Fibroblast of skin of right quadriceps (primary cell): ENCODE measurements around the gene LGALS3.

Experiments used
- DNase-seq: peaks from one replicate; pipeline ENCODE4 v3.0.0-alpha.2; 2013

LGALS3 gene

GRCh38 chr14:55133416-55133815 lies 4.4 kb downstream of the LGALS3 start:
- DNase-seq, result peak; percentile 43

DNA sequence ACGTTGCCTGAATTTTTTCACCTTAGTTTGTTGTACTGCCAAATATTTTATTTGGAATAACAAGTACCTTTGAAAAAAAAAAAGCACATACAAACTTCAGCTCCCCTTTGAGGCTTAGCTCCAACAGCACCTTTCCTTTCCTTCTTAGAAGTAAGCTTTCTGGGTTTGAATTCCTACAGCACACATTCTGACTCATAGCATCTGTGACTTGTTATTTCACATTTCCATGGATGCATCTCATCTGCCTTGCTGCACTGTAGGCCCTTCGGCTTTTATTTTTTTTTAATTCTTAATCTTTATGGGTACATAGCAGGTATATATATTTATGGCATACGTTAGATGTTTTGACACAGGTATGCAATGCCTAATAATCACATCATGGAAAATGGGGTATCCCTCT lies 7.2 kb downstream of the LGALS3 start:
- DNase-seq, result peak; percentile 60

DNA sequence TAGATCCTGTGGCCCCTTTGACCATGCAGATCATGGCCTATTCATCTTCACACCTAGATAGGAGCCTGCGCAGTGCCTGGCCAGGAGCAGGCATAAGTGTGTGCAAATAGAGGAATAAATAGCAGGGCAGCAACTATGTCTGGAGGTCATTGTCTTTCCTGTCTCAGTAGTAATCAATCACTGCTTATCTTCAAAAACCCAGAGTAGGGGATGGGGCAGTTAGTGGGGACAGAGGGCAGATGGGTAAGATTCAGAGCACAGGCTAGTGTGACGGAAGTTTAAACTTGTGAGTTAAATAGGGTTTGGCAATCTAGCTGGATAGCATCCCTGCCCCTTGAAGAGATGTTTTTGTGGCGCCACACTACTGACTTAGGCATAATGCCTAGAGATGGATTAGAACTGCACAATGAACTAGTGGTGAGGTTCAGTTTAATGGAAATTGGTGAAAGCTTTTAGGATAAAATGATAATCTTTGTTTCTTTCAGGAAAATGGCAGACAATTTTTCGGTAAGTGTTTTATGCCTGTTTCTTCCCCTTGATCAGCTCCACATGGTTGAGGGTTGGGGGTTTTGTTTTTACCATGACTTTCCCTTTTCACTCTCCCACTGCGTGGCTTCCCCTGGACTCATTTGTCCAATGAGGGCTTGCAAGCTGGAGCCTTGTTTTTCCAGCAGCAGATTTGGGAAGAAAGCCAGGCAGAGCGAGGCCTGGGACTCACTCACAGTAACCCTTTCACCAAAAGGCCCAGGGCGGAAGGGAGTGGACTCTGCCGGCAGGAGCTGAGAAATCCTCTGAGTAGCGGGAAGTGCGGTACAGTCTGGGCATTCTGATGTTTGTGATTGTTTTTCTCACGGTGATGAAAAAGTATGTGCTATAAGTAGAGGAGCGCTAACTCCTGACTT lies 8.1 kb downstream of the LGALS3 start:
- peak; percentile 63 for DNase-seq

- DNase-seq, result no peak
These were observed 9.0 kb downstream of the LGALS3 start for GRCh38 chr14:55138091-55138490.

GRCh38 chr14:55139141-55139540 lies 10.1 kb downstream of the LGALS3 start:
- DNase-seq, result no peak

DNA sequence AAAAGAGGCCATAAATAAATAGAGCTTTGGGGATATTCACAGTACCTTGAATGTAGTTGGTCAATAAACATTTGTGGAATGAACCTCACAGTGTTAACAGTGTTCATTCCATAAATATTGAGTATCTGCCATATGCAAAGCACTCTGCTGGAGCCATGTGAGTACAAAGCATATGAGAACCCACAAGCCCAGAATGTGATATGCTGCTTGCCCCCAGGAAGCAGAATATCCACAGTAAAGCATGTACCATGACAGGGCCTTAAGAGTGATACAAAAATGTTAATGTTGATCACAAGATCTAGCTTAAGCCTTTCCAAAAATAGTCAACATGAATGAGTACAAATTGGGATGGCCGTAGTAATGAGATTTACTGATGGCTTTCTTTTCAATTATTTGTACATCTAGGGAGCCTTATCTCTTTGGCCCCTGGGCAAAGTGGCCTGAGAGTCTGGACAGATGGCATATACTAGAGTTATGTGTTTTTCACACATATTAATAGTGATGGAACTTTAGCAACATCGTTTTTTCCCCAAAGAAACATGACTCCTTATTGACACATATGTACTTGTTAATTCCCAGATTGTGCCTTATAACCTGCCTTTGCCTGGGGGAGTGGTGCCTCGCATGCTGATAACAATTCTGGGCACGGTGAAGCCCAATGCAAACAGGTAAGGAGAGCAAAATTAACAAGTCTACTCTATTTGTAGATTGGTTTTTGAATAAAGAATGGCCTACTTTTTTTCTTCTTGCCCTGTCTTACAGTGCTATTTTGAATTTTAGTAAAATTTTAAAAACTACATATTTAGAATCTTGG lies 10.9 kb downstream of the LGALS3 start:
- DNase-seq, result no peak

DNA sequence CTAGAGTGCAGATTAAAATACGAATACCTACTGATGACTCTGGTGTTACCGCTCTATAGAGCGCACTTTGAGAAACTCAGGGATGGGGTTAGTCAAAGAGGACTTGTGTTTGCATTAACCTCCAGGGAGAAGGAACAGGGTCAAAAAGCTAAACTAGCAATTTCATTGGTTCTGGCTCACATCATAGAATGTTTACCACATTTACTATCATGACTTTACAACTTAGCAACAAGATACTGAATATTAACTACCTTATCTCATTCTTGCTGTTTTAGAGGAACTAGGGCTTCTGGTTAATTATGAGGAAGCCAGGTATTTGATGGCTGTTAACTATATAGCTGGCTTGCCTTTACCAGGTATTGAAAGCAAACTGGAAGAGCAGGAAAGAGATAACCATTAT lies 12.8 kb downstream of the LGALS3 start:
- no peak for DNase-seq

DNA sequence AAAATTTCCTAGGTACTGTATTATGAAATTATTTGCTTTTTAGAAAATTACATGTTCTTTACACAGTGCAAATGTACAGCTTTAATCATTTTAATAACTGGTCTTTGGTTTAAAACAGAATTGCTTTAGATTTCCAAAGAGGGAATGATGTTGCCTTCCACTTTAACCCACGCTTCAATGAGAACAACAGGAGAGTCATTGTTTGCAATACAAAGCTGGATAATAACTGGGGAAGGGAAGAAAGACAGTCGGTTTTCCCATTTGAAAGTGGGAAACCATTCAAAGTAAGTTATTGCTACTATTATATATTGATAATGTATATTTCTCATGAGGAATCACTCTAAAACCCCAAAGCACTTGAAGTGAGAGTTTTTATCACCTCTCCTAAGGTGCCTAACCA lies 13.4 kb downstream of the LGALS3 start:
- DNase-seq, result no peak

DNA sequence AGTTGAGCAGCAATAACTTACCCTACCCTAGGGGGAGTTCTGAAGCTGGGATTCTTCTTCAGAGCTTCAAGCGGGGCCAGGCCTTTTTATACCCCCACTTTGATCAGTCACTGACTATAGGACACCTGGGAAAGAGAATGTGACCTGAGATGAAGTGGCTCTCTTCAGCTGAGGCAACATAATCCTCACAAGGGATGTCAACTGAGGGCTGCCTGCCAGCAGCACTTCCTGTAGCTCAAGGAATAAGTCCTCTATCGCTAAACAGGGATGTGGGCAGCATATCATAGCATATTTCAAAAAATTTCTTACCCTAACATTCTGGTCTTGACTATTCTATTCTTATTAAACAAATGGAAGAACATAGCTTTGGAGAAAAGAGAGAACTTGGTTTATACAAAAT lies 17.4 kb downstream of the LGALS3 start:
- no peak for DNase-seq

- DNase-seq, result no peak
These were observed 22.5 kb downstream of the LGALS3 start for GRCh38 chr14:55151601-55152000.

DNA sequence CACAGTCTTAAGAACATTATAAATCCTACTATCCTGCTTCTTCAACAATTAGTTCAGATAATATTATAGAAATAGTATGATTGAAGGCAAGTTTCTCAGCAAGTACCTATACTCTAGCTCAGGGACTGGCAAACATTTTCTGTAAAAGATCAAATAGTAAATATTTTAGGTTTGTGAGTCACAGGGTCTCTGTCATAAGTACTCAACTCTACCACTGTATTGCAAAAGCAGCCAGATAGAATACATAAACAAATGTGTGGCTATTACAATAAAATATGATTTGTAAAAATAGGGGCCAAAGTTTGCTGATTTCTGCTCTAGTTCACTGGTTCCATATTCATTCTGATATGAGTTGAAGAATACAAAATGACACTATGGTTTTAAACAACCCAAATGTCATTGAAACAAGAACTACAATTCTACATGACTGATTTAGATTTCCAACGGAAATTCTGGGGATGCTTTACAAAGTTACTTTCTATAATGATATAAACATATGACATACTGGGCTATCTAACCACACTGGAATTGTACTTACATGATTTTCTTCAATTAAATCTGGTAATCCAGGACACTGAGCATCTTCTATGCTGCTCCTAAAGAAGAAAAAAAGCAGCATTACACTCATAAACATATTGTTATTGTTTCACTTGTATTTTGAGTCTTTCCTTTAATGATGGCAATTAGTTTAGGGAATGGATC lies 23.2 kb downstream of the LGALS3 start:
- DNase-seq, result peak; percentile 16

DNA sequence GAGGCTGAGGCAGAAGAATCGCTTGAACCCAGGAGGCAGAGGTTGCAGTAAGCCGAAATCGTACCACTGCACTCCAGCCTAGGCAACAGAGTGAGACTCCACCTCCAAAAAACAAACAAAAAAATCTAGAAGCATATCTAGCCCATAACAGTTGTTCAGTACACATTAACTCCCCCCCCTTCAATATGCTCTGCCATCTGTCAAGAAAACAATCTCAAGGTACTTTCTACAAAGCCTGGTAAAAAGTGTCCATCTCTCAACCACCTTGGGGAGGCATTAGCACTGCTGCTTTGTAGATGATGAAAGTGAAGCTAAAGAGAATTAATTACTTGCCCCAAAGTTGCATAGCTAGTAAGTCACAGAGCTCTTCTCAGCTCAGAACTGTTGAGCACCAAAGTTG lies 24.9 kb downstream of the LGALS3 start:
- DNase-seq, result no peak

DNA sequence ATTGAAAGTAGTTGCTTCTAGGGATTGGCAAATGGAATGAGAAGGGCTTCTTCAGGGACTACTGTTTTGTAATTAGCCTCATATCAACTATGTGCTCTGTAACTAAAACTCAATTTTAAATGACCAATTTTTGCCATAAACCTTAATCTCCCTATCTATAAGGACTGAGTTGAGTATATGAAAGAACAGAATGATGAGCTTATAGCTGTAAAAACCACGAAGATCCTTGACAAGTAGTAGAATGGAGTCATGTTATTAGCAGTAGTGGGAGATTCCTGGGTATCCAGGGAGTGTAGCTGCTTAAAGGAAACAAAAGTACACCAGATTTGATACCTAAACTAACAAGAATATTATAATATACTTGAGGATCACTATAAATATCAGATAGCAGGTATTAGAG lies 28.0 kb downstream of the LGALS3 start:
- DNase-seq, result no peak

DNA sequence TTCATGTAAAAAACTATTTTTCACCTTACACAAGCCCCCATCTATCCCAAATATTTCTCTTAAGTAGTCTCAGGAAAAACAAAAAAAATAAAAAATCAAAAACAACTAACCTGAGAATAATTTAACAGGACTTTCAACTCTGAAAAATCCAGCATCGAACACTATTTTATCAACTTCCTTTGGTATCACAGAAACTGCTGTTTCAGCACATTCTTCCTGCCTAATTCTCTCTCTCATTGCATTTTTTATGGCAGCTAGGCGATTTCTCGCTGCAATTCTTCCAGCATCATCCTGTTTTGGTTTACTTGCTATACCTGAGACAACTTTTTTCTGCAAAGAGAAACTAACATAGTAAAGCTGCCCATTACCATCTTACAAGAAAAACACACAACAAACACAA lies 29.4 kb downstream of the LGALS3 start:
- DNase-seq, result no peak

DNA sequence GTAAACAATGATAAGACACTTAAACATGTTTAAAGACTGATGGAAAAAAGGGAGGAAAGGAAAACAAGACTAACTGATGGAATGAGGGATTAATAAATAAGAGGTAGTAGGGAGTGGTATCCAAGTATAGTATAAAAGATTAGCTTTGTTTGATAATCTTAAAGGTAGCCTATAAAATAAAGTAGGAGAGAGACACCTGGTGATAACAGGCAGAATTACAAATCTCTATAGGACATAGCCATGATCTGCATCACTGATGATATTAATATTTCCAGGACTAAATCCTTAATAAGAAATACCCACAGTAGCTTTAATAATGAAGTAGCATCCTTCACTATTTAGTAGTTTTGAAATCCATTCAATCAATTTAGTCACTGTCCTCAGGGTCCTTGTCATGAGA lies 31.9 kb downstream of the LGALS3 start:
- peak; percentile 42 for DNase-seq

GRCh38 chr14:55170526-55170925 lies 41.5 kb downstream of the LGALS3 start:
- no peak for DNase-seq

- no peak for DNase-seq
These were observed 51.0 kb downstream of the LGALS3 start for GRCh38 chr14:55180006-55180405.

GRCh38 chr14:55180434-55180833 lies 51.4 kb downstream of the LGALS3 start:
- no peak for DNase-seq

- DNase-seq, result peak; percentile 22
These were observed 59.7 kb downstream of the LGALS3 start for GRCh38 chr14:55188686-55189295.

- no peak for DNase-seq
These were observed 61.8 kb downstream of the LGALS3 start for GRCh38 chr14:55190906-55191202.

DNA sequence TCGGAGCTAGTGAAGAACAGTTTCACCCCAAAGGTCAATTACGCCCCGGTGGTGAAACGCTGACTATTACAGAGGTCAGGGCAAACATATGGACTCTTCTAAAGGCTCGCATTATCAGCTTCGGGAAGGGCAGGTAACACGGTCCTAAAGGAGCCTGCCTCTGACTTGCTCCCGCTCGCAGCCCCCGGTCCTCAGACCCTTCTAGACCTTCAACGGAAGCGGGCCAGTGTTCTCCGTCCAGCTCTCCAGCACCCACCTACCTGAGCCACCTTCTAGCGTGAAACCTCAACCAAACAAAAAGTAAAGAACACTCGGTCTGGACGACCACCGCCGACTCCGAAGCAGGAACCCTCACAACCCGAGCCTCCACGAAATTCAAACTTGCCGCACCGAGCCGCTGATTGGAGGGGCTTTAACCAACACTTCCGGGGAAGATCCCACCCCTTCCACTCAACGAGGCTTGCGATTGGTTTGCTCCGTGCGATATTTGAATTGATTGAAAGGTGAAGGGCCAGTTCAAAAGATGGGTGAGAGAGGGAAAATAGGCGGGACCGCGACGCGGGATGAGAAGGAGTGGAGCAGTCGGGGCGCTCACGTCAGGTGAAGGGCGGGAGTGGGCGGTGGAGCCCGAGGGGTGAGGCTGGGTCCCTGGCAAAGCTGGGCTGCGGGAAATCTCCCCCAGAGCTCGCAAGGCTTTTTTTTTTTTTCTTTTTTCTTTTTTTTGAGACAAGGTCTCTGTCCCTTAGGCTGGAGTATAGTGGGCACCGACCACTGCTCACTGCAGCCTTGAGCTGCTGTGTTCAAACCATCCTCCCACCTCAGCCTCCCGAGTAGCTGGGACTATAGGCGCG lies 62.4 kb downstream of the LGALS3 start, which contains the start of gene DLGAP5:
Gene DLGAP5, minus strand, starts transcription at position 383 of the 851 bp plus-strand sequence. CDS start 2,406 bp downstream, outside the sequence.
- DNase-seq, result peak; percentile 97

DNA sequence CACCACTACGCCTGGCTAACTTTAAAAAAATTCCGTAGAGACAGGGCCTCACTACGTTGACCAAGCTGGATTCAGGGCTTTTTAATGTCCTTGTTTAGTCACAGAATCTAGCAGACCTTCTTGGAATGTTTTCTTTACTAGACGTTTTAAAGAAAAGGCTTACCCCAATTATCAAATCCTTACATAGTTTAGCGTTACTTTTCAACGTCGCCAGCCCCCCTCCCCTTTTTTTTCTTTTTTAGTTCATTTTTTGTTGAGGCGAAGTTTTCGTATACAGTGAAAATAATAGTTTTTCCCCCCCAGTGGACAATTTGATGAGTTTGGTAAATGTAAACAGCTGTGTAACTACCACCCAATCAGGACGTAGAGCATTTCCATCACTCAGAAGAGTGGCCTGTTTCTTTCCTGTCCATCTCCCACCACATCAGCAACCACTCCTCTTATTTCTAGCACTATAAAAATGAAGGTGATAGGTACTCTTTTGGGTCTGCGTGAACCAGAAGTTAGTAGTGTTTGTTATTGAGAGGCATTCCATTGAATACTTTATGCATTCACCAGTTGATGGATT lies 63.1 kb downstream of the LGALS3 start:
- DNase-seq, result no peak
